Stimulated activated CD4-positive, alpha-beta T cell treated with anti-CD3 and anti-CD28 coated beads, Interleukin-12 subunit alpha, Interleukin-12 subunit beta, amount 100 ng/mL, for 4 hours (primary cell): ENCODE data around the gene EMC7.
A peak's percentile ranks its signal among the peaks of the same experiment; 100 is the strongest.
"Not testable (repeated sequence)": the region's sequence is repeated elsewhere in the genome, so short reads cannot be mapped to it uniquely, and the experiment has no call there.

ENCODE experiments used
- DNase-seq: peaks from one replicate; pipeline ENCODE4 v3.0.0-alpha.2; 2020

The EMC7 gene

DNA sequence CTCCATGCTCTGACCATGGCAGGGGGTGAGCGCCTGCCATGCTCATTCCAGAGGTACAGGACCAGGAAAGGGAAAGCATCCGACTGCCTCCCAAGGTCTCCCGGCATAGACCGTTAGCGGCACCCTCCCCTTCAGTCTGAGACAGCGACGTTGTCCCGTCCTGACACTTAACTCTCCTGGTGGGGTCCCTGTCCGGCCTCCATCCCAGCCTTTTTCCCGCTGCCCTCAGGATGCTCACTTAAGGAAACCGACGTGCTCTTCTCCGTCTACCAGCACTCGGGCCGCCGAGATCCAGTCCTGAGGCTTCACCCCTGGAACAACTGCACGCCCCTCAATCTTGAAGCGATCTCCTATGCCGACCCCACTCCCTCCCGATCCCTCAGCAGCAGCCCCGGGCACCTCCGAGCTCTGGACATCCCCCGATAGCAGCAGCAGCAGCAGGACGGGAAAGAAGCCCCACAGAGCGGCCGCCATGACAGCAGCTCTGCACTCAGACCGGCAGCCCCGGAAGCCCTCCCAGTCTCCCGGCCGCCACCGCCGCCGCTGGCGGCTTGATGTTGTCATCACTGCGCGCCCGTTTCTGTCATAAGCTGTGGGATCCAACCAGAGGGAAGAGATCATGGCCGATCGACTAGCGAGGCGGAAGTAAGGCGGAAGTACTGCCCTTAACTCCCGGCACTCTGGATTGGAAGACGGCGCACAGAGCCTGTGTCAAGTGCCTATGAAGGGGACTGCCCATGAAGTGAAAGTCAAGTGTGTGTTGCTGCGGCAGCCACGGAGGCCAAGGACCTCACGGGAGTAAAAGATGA is at the start of gene EMC7, which contains the start of gene PGBD4:
Gene EMC7, minus strand, starts transcription at position 497 of the 809 bp plus-strand sequence. Its CDS starts 23 bp downstream, at position 474.
Gene PGBD4, plus strand, starts transcription at position 718 of the 809 bp plus-strand sequence. CDS start 449 bp downstream, outside the sequence.
- peak; percentile 98 for DNase-seq

DNA sequence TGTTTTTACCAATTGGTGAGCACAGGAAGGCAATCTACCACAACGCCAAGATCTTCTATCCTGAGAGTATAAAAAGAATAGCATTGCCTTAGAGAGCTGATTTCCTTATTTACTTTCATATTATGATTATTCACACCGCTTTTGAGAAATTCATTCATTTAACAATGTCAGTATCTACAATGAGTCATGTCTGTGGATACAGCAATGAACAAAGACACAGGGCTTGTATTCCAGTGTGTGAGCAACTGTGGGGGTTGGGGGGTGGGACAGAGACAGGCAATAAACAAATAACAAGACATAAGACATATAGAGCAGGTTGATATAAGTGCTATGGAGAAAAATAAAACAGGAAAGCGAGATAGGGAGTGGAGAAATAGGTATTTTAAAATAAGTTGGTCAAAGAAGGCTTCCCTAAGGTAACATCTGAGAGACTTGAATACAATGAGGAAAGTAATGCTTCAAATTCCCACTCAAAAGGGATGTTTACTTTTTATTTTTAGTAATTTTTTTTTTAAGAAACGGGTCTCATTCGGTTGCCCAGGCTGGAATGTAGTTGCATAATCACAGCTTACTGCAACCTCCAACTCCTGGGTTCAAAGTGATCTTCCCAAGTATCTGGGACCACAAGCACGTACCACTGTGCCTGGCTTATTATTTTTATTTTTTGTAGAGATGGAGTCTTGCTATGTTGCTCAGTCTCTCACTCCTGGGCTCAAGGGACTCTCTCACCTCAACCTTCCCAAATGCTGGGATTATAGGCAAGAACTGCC is 45.9 kb upstream of the EMC7 start:
- DNase-seq: no peak

DNA sequence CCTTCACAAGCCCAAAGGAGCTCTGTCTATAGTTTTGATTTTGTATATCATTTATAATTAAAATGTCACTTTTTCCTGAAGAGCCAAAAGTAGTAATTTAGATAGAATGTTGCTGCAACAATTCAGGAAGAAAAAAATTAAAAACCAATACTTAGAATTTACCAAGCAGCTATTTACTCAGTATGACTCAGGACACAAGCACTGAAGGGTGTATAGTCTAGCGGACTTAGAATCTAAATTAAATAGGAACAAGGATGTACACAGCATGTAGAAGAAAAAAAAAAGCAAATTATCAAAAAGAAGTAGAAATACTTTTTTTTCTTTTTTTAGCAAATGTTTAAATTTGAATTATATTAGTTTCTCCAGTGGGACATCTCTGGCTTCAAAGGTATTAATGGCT is 31.8 kb upstream of the EMC7 start:
- DNase-seq: no peak

DNA sequence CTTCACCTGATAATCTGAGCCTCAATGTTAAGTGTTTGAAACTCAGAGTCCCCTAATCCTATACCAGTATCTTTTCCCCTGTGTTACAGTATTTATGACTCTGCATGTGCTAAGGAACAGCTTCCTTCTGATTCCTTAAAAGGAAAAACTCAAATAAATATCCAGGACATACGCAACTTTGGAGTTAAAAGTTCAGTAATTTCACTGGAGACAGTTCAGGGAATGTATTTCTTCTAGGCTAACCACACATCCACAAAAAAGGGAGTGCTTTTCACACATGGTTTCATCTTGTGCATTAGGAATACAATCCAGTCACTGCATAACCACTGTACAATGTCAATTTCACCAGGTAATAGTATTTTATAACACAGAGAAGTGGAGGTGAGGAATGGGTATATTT is 31.2 kb upstream of the EMC7 start:
- DNase-seq: no peak

DNA sequence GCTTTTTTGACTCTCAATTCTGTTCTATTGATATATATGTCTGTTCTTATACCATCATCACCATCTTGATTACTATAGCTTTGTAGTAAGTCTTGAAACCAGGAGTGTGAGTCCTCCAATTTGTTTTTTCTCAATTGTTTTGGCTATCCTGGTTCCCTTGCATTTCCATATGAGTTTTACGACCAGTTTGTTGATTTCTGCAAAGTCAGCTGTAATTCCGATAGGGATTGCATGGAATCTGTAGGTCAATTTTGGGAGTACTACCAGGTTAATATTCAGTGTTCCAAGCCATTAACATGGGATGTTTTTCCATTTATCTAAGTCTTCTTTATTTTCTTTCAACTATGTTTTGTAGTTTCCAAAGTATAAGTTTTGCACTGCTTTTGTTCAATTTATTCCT is 27.2 kb upstream of the EMC7 start:
- no peak for DNase-seq

DNA sequence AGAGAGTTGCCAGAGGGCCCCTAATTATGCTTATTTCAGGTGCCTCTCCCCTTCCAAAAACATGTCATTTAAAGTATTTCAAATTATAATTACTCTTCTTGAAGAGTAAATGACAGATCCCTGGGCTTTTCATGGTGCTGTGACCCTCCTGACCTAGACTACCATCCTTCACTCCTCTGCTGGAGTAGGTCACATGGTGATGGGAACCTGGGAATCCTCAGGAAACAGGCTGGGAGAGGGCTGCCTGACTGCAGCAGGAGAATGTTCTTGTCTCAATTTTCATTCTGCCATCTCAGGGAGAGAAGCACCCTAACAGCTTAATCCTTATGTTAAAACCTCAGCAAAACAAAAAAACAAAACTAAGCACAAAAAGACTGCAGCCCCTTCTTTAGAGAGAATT is 24.9 kb upstream of the EMC7 start:
- DNase-seq: no peak

DNA sequence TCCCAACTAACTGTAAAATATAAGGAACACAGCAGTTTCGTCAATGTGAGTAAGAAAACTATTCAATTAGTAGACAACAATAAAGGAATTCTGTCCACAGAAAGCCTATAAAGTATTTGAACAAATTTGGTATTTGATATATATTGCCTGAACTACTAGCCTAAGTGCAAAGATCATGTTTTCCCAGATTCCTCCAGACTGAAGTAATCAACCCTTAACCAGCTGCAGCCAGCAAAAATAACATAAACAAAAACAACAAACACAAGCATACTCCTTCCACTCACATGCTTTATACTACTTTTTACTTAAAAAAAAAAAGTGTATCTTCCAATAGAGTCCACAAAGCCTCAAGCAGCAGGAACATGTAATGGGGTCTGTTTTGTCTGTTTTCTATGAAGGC is 24.3 kb upstream of the EMC7 start:
- DNase-seq: no peak

DNA sequence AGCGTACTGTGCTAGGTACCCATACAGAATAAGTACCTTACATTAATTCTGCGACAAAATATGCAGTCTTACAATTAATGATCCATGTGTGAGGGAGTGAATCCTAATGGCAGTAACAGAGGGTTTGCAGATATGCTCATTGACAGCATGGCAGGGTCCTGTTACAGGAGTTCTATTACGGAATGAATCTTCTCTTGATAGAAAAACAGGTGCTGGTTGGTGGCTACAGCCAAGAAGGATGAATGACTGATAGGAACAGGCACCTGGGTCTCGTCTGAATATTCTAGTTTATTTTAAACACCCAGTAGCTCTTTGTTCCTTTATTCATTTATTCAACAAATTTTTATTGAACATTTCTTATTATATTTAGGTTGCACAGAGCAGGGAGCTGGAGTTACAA is 23.0 kb upstream of the EMC7 start:
- DNase-seq: no peak

DNA sequence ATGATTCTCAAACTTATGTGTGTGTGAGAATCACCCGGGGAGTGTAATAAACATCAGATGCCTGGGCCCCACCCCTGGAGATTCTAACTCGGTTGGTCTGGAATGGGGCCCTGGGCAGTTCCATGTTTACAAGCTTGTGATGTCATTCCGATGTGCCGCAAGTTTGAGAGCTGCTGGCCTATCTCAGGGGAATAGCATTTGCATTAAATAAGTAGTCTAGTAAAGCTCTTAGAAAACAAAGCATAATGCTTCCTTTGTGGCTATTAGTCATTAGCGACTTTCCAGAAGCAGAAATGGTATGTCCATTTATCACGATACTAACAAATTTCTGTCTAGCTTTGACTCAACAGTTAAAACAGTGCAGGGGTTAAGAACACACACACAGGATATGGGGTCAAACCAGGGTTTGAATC is 21.1 kb upstream of the EMC7 start:
- no peak for DNase-seq

DNA sequence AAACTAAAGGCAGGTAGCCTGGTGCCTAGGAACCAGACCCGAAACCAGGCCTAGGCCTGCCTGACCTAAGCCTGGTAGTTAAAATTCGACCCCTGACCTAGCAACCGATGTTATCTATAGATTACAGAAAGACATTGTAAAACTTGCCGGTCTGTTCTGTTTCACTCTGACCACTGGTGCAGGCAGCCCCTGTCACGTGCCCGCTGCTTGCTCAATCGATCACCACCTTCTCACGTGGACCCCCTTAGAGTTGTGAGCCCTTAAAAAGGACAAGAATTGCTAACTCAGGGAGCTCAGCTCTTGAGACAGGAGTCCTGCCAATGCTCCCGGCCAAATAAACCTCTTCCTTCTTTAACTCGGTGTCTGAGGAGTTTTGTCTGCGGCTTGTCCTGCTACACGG is 20.1 kb upstream of the EMC7 start:
- not testable (repeated sequence) for DNase-seq

DNA sequence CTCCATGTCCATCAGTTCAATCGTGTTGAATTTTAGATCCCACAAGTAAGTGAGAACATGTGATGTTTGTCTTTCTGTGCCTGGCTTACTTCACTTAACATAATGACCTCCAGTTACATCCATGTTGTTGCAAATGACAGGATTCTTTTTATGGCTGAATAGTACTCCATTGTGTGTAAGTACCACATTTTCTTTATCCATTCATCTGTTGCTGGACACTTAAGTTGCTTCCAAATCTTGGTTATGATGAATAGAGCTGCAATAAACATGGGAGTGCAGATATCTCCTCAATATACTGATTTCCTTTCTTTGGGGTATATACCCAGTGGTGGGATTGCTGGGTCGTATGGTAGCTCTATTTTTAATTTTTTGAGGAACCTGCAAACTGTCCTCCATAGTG is 18.8 kb upstream of the EMC7 start:
- DNase-seq: not testable (repeated sequence)

DNA sequence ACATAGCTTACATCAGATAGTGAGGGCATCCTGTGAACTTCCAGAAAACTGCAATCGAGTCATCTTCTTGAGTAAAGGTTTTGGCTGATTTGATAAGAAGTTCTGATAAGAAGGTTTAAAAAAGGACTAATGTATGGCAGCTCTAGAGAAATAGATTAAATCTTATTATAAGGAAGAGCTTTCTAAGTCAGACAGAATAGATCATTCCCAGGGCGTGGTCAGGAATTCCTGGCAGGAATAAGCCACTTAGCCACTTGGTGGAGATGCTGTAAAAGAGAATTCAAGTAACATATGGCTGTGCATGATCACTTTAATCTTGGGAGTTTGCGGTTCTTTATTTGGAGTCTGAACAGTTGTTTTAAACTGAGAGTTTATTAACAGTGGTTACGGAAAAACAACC is 17.6 kb upstream of the EMC7 start:
- no peak for DNase-seq

DNA sequence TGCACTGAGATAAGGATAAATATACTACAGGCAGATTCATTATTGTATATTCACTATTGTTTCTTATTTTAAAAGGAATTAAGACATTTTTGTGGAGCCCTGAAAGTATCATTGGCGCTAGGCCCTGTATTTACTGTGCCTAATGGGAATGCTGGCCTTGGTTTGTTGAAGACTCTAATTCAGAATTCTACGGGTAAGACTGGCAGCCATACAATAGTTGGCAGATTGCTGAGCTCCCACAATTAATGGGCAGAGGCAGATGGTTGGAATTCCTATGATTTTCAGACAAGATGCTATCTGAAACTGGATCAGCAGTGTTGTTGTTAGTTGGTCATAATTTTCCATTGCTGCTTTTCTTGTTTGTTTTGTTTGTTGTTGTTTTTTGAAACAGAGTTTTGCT is 15.0 kb upstream of the EMC7 start:
- no peak for DNase-seq

DNA sequence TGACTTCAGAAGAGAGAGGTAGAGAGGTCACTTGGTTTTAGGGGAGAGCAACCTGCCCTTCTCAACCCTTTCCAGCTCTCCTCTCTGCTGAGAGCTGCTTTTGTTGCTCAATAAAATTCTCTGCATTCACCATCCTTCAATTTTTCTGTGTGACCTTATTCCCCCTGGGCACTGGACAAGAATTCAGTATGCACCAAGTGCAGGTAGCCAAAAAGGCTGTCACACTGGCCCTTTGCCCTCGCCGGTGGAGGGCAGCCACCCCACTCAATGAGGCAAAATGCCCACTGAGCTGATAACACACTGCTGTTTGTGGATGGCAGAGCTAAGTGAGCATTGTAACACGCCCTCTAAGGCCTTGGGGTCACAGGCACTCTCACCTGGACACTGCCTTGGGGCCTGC is 13.1 kb upstream of the EMC7 start:
- no peak for DNase-seq

DNA sequence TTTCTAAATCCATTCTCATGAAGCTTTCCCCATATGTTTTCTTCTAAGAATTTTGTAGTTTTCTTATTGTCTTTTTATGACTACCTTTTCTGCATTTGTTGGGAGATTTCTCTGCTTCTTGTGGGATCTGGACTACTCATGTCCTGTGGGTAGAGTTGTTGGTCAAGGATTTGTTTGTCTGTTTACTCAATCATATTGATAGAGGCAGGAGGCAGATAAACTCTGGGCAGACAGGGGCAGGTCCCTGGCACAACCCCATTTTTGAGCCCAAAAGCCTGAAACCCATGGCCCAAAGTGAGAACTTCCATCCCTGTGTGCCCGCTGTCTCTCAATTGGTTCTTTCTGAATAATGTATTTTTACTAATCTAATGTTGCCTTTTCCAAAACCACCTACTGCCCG is 12.6 kb upstream of the EMC7 start:
- no peak for DNase-seq

DNA sequence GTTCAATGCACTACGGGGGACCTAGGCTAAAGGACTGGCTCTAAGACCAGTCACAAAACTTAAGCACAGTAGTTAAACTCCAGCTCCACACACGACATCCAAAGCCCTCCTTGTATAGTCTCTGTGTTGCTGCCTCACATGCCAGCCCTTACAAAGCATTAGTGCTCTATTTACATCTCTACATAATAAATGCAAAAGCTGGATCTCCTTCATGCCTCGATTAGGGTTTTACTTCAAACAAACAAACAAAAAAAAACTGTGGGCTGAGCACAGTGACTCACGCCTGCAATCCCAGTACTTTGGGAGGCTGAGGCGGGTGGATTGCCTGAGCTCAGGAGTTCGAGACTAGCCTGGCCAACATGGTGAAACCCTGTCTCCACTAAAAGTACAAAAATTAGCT is 9.8 kb upstream of the EMC7 start:
- no peak for DNase-seq

DNA sequence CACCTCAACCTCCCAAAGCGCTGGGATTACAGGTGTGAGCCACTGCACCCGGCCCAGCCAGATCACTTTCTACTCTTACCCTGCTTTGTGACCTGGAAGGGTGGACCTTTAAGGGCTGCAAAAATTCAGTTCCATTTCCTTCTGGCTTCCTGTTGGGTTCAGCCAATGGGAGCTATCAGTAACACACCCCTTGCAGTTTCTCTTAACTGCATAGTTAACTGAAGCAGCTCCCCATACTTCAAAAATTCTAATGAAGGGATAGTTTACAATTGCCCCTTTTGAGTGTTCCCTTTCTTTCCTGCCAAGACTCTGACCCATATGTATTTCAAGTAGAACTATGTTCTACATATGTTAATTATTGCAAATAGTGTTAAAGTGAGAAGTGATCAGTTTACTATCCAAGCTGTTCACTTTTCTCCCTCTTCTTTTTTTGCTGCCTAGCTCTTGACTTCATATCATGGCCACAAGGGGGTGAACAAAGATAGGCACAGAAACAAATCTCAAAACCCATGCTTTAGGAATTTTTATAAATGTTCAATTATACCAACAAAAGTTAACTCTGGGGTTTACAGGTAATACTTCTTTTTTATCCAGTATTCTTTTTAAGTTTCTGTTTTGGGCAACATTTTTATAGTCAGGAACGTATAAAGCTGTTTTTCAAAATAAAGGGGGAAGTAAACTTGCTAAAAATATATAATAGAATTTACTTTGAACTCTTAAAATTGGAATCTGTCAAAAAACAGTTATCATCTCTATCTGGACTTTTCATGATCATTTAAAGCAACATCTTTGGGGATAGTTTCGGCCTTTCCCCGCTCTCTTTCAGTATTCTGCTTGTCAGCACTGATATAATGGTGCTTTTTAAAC is 8.4 kb upstream of the EMC7 start:
- DNase-seq: no peak

DNA sequence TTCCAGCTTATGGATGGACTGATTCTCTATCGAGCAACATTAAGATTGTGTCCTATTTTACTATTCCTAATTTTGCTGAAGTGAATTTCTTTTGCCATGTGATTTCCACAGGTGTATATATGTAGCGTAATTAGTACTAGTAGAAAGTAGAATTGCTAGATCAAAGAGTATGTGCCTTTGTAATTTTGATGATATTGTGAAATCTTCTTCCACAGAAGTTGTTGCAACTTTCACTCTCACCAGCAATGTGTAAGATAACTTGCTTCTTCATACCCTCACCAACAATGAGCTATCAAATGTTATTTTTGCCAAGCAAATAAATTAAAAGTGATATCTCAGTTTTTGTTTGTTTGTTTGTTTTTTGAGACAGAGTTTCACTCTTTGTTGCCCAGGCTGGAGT is 5.7 kb upstream of the EMC7 start:
- DNase-seq: no peak

DNA sequence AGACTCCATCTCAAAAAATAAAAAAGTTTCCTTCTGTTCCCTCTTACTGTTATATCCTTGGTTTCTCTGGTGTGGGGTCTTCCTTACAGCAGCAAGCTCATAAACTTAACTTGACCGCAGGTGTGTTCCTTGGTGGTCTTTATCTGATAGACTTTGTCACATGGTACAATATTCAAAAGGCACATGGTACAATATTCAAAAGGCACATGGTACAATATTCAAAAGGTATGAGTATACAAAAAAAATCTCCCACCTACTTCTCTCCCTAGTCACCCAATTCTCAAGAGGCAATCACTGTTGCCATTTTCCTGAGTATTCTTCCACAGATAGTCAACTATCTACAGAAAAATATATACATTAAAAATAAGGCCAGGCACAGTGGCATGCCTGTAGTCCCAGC is 4.8 kb upstream of the EMC7 start:
- DNase-seq: no peak

DNA sequence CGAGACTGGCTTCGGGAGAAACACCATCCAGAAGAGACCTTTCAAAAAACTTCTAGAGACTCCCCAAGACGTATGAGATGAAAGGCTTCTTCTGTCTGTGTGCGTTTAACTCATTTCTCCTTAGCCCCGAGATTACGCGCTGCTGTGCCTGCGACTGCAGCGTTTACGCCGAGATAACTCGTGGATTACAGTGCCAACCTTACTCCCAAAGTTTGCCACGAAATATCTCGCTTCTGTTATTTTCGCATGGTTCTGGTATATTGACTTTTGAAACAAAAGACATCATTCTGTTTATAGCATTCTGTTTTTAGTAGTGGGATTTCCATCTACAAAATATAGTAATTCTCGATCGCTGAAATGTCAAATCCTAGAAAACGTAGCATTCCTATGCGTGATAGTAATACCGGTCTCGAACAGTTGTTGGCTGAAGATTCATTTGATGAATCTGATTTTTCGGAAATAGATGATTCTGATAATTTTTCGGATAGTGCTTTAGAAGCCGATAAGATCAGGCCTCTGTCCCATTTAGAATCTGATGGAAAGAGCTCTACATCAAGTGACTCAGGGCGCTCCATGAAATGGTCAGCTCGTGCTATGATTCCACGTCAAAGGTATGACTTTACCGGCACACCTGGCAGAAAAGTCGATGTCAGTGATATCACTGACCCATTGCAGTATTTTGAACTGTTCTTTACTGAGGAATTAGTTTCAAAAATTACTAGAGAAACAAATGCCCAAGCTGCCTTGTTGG is 688 bp upstream of the EMC7 start:
- DNase-seq: no peak

DNA sequence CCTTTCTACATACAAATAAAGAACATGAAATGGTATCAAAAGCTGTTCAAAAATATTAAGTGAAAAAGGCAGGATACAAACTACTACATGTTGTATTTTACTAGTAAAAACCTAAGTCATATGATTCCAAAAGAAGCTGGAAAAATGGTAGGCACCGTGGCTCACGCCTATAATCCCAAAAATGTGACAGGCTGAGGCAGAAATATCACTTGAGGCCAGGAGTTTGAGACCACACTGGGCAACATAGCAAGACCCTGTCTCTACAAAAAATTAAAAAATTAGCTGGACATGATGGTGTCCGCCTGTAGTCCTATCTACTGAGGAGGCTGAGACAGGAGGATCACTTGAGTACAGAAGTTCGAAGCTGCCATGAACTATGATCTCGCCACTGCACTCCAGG is 1.7 kb downstream of the EMC7 start:
- DNase-seq: no peak

DNA sequence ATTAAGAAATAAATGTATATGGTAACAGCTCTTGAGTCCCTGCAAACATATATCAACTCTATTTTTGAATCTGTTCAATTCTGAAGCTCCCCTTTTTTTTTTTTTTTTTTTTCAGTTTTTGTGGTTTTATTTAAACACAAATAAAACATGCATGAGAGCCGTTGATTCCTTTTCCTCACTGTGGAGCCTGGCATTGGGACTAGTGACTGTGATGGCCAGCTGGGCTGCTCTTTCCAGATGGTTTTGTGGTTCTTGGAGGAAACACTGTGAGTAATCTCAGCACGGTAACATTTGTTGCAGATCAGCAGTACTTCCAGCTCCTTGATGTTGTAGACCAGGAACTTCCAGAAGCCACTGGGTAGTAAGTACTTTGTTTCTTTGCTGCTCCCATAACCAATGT is 15.9 kb downstream of the EMC7 start:
- DNase-seq: no peak

DNA sequence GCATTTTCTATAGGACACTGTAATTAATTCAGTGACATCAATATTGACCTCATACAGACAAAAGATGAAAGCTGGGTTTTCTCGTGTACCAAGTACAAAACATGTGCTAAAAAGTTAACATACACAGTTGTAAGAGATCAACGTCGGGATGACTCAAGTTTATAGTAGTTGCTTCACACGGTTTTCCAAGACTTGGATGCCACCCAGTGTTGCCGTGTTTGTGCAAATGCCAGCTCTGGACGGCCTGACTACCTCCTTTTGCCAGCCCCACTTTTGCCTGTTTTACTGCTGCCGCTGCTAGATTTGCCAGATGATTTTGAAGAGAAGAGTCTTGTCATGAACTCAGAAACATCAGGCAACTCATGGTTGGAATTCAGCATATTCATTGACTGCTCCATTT is 17.6 kb downstream of the EMC7 start:
- no peak for DNase-seq
